Measurements from ENCODE around the gene SLC5A4.
A peak's percentile ranks its signal among the peaks of the same experiment; 100 is the strongest.

Gene SLC5A4

DNA sequence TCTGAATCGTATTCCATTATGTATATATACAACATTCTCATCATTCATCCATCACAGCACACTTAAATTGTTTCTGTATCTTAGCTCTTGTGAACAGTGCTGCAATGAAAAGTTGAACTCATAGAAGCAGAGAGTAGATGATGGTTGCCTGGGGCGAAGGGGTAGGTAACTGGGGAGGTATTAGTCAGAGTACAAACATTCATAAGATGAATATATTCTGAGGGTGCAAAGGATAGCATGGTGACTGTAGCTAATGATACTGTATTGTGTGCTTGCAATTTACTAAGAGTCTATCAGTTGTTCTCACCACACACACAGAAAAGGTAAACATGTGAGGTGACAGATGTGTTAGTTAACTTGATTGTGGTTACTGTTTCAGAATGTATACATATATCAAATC is 37.7 kb downstream of the SLC5A4 start:
- Mint-ChIP-seq H3K27ac (no peak overlapping the region), H3K4me1 (ENCODE audit: low read depth) (peaks cover 27% of the 10 kb centered on the region), H3K9me3 (peaks cover 12% of the 10 kb centered on the region), H3K4me3 (no peak overlapping the region), H3K27me3 (no peaks in the 10 kb centered on the region), H3K36me3 (ENCODE audit: low read depth) (no peaks in the 10 kb centered on the region)
- intact Hi-C loops (cut with micrococcal nuclease) = loop anchor here (10.0 kb wide), 1 partner anchor 73 kb away; no protein-coding TSS in a partner anchor

DNA sequence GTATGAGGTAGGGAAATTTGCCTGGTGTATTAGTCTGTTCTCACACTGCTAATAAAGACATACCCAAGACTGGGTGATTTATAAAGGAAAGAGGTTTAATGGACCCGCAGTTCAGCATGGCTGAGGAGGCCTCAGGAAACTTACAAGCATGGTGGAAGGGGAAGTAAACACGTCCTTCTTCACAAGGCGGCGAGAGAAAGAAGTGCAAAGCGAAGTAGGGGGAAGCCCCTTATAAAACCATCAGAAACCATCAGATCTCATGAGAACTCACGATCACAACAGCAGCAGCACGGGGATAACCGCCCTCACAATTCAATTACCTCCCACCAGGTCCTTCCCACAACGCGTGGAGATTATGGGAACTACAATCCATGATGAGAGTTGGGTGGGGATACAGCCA is 38.2 kb downstream of the SLC5A4 start:
- peaks cover 12% of the 10 kb centered on the region for H3K9me3 Mint-ChIP-seq
- intact Hi-C loops (cut with micrococcal nuclease) = loop anchor here (10.0 kb wide), 1 partner anchor 72 kb away; no protein-coding TSS in a partner anchor
- H3K27me3 Mint-ChIP-seq = no peaks in the 10 kb centered on the region
- H3K36me3 Mint-ChIP-seq (ENCODE audit: low read depth) = no peaks in the 10 kb centered on the region
- H3K27ac Mint-ChIP-seq = peak overlapping the region; percentile 63
- H3K4me3 Mint-ChIP-seq = no peak overlapping the region
- H3K4me1 Mint-ChIP-seq (ENCODE audit: low read depth) = peaks cover 28% of the 10 kb centered on the region

DNA sequence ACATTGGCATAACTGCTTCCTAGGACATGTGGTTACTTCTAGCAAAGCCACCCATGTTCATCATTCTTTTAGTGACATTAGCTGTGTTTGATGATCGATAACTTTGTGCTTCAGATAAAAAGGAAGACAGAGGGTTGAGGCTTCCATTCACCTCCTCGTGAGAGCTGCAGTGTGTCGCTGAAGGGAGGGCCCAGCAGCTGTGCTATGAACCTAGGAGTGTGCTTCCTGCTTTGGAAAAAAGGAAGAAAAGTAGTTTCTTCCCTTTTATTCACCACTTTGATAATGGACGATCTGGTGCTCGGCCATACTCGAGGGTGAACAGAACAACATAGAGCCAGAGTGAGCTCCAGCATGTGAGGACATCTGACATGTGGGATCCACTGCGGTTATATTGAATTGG is 44.1 kb downstream of the SLC5A4 start:
- Mint-ChIP-seq H3K4me3 (no peak overlapping the region), H3K4me1 (ENCODE audit: low read depth) (peaks cover 46% of the 10 kb centered on the region), H3K36me3 (ENCODE audit: low read depth) (no peaks in the 10 kb centered on the region), H3K9me3 (no peaks in the 10 kb centered on the region), H3K27me3 (peaks cover 3% of the 10 kb centered on the region), H3K27ac (peak overlapping the region; percentile 53)
- intact Hi-C loops (cut with micrococcal nuclease) = loop anchor here (10.0 kb wide), 1 partner anchor 66 kb away; no protein-coding TSS in a partner anchor

DNA sequence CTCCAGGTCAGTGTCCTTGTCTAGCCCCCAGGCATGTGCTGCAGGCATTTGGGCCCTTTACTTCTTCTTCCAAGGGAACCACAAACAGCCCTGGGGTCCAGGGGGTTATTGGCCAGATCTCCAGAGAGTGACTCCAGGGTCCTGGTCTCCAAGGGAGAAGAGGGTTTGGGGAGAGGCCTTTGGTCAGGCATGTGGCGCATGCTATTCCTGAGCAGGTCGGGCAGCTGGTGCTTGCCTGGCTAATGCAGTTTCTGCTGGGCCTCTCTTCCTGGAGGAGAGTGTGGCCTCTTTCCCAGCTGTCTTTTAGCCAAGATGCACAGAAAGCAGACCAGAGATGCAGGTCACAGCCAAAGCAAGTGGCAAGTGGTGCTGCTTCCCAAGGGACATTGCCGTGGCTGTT is 46.5 kb downstream of the SLC5A4 start:
- no peak overlapping the region for H3K27ac Mint-ChIP-seq
- H3K4me3 Mint-ChIP-seq = no peak overlapping the region
- intact Hi-C loops (cut with micrococcal nuclease) = no loop called here
- H3K36me3 Mint-ChIP-seq (ENCODE audit: low read depth) = no peaks in the 10 kb centered on the region
- H3K4me1 Mint-ChIP-seq (ENCODE audit: low read depth) = peaks cover 58% of the 10 kb centered on the region
- peaks cover 24% of the 10 kb centered on the region for H3K27me3 Mint-ChIP-seq
- no peaks in the 10 kb centered on the region for H3K9me3 Mint-ChIP-seq

DNA sequence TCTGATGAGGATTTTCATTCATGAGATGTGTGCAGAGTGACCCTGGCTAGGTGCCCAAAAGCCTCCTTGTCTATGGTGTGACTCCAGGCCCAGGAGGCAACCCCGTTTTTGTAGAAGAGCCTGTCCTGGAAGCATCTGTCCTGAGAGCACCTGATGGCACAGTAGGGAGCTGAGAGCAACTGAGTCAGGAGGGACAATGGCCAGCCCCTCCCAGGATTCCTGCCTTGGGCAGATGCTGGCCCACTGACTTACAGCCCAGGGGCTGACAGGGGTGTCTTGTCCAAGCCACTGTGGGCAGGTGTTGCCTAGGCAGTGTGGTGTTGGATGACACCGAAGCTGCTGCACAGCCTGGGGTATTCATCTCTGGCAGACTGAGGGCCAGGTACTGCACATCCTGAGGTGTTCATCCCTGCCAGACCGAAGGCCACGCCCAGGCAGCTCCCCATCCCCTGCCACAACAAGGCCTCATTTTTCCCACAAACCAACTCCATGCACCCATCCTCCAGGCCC is 47.1 kb downstream of the SLC5A4 start:
- intact Hi-C loops (cut with micrococcal nuclease) = no loop called here
- H3K36me3 Mint-ChIP-seq (ENCODE audit: low read depth) = no peaks in the 10 kb centered on the region
- no peaks in the 10 kb centered on the region for H3K9me3 Mint-ChIP-seq
- H3K4me1 Mint-ChIP-seq (ENCODE audit: low read depth) = peaks cover 65% of the 10 kb centered on the region
- peaks cover 30% of the 10 kb centered on the region for H3K27me3 Mint-ChIP-seq
- no peak overlapping the region for H3K4me3 Mint-ChIP-seq
- H3K27ac Mint-ChIP-seq = no peak overlapping the region

DNA sequence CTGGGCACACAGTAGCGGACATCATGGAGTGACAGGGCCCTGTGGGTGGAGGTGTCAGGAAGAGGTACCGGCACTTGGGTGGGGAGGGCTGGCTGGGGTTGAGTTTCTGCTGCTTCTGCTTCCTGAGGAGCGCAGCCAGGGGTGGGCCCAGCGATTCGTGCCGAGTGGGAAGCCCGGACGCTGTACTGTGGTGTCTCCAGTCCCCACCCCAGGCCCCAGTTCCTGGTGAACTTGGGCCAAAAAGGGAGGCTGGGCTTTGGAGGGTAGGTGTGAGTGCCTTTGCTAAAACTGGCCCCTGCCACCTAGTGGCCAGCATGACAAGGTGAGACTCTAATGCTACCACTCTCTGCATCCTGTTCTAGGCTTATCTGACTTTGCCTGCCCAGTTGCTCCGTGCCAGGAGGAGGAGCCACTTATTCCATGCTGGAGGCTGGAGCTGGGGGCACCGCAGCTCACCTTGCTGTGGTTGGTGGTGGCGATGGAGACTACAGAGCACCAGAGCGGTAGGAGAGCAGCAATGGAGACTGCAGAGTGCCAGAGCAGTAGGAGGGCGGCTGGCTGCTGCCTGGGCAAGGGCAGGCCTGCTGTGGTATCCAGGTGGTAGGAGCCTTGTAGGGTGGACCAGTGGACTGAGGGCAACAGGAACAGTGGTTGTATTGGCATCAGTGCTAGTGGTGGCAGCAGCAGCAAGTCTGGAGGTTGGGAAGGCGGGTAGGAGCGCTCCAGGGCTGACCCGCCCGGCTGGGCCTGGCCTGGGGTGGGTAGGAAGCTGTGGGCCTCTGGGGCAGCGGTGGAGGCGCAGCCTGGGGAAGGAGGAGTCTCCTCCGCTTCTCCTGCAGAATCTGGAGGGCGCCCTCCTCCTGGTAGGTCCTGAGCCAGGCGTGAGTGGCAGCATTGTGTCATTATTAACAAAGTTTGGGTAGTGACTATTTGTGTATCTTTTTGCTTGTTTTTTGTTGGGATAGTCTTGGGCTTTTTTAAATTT is 48.1 kb downstream of the SLC5A4 start:
- Mint-ChIP-seq H3K4me1 (ENCODE audit: low read depth) (peaks cover 74% of the 10 kb centered on the region), H3K4me3 (no peak overlapping the region), H3K27me3 (peaks cover 39% of the 10 kb centered on the region), H3K27ac (peak overlapping the region; percentile 71), H3K9me3 (no peaks in the 10 kb centered on the region), H3K36me3 (ENCODE audit: low read depth) (no peaks in the 10 kb centered on the region)
- intact Hi-C loops (cut with micrococcal nuclease) = no loop called here

DNA sequence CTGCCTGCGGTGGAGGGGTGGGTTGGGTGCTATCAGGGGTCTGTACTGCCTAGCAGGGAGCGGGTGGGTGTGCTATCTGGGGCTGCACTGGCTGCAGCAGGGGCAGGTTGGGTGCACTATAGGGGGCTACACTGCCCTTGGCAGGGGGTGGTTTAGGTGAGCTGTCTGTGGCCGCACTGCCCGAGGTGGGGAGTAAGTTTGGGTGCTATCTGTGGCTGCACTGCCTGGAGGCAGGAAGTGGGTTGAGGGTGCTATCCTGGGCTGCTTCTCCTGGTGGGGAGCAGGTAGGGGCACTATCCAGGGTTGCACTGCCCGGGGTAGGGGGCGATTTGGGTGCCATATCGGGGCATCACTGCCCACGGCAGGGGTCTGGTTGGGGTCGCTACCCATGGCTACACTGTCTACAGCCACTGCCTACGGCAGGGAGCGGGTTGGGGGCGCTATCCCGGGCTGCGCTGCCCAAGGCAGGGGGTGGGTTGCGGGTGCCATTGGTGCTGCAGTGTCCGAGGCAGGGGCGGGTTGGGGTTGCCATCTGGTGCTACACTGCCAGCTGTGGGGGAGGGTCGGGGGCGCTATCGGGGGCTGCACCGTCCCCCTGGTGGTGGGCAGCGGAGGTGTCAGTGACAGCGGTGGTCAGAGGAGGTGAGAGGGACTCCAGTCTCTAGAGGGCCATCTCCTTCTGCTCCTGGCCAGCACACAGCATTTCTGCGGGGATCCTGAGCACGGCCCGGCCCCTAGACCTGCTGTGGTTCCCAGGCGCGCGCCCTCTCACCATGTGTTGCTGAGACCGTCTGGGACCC is 49.0 kb downstream of the SLC5A4 start:
- H3K4me3 Mint-ChIP-seq = no peak overlapping the region
- peaks cover 42% of the 10 kb centered on the region for H3K27me3 Mint-ChIP-seq
- H3K27ac Mint-ChIP-seq = peak overlapping the region; percentile 71
- H3K4me1 Mint-ChIP-seq (ENCODE audit: low read depth) = peaks cover 68% of the 10 kb centered on the region
- intact Hi-C loops (cut with micrococcal nuclease) = no loop called here
- no peaks in the 10 kb centered on the region for H3K36me3 Mint-ChIP-seq (ENCODE audit: low read depth)
- no peaks in the 10 kb centered on the region for H3K9me3 Mint-ChIP-seq

DNA sequence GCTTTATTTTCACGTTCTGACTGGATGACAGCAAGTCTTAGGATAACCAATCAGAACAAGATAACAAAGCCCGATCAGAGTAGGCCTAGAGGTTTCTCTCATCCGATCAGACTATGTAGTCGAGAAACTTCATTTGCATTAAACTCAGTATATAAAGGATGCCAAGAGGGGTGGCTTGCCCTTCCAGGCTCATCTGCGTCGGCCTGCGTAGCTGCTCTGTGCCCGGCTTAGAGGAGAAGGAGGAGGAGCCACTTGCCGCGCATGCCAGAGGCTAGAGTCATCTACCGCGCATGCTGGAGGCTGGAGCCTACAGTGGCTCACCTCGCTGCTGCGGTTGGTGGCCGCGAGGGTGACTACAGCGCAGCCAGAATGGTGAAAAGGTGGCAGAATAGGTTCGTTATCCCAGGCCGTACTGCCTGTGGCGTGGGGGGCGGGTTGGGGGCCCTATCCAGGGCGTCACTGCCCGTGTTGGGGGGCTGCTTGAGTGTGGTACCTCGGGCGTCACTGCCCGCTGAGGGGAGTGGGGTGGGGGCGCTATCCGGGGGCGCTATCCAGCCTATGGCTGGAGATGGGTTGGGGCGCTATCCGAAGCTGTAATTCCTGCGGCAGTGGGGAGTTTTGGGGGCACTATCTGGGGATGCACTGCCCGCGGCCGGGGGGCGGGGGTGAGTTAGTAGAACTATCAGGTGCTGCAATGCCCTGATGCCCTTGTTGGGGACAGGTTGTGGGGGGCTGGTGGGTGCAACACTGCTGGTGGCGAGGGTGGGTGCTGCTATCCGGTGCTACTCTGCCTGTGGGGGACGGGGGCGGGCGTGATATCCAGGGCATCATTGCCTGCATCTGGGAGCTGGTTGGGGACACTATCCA is 50.1 kb downstream of the SLC5A4 start, which contains the start of gene RFPL2:
Gene RFPL2 (minus strand): TSS at position 218 of the 867 bp plus-strand sequence. CDS start 2,622 bp downstream, outside the sequence.
- H3K27me3 Mint-ChIP-seq = peaks cover 48% of the 10 kb centered on the region
- peaks cover 57% of the 10 kb centered on the region for H3K4me1 Mint-ChIP-seq (ENCODE audit: low read depth)
- no peaks in the 10 kb centered on the region for H3K36me3 Mint-ChIP-seq (ENCODE audit: low read depth)
- H3K9me3 Mint-ChIP-seq = no peaks in the 10 kb centered on the region
- intact Hi-C loops (cut with micrococcal nuclease) = no loop called here
- H3K4me3 Mint-ChIP-seq = peak within 1 kb of the TSS; percentile 39
- no peak within 1 kb of the TSS for H3K27ac Mint-ChIP-seq

DNA sequence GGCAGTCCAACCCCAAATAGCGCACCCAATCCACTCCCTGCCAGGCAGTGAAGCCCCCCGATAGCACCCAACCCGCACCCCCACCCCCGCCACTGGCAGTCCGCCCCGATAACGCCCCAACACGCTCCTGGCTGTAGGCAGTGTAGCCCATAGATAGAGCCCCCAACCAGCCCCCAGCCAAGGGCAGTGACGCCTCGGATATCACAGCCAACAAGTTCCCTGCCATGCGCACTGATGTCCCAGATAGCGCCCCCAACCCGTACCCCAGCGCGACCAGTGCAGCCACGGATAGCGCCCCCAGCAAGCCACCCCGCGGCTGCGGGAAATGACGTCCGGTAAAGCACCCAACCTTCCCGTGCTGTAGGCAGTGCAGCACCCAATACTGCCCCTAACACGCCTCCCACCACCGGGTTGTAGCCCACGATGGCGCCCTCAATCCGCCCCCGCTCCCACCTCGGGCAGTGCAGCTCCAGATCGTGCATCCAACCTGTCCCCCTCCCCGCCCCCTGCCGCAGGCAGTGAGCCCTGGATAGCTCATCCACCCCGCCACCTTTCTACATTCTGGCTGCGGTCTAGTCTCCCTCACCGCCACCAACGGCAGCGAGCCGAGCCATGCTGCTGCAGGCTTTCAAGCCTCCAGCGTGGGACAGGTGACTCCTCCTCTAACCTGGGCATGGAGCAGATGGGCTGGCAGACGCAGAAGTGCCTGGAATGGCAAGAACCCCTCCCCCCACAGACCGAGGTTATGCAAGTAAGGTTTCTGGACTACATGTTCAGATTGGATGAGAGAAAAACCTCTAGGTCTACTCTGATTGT is 50.9 kb downstream of the SLC5A4 start:
- Mint-ChIP-seq H3K9me3 (no peaks in the 10 kb centered on the region), H3K4me1 (ENCODE audit: low read depth) (peaks cover 52% of the 10 kb centered on the region), H3K27ac (no peak overlapping the region), H3K4me3 (peak overlapping the region; percentile 27), H3K36me3 (ENCODE audit: low read depth) (no peaks in the 10 kb centered on the region), H3K27me3 (peaks cover 52% of the 10 kb centered on the region)
- intact Hi-C loops (cut with micrococcal nuclease) = no loop called here

DNA sequence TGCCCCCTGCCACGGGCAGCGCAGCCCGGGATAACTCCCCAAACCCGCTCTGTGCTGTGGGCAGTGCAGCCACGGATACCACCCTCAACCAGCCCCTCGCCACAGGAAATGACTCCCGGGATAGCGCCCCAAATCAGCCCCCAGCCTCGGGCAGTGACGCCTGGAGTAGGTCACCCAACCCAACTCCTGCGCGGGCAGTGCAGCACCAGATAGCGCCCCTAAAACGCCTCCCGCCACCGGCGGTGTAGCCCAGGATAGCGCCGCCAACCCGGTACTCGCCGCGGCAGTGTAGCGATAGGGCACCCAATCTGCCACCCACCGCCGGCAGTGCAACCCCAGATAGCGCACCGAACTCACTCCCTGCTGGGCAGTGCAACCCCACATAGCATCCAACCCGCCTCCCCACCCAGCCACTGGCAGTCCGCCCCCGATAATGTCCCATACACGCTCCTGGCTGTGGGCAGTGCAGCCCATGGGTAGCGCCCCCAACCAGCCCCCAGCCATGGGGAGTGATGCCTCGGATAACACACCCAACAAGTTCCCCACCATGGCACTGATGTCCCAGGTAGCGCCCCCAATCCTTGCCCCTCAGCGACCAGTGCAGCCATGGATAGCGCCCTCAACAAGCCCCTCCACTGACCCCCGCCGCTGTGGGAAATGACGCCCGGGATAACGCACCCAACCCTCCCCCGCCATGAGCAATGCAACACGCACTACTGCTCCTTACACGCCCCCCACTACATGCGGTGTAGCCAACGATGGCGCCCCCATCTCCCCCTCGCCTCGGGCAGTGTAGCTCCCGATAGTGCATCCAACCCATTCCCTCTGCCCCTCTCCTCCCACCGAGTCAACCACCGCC is 51.7 kb downstream of the SLC5A4 start:
- peaks cover 56% of the 10 kb centered on the region for H3K27me3 Mint-ChIP-seq
- no peaks in the 10 kb centered on the region for H3K9me3 Mint-ChIP-seq
- H3K36me3 Mint-ChIP-seq (ENCODE audit: low read depth) = no peaks in the 10 kb centered on the region
- peaks cover 49% of the 10 kb centered on the region for H3K4me1 Mint-ChIP-seq (ENCODE audit: low read depth)
- intact Hi-C loops (cut with micrococcal nuclease) = loop anchor here (2.0 kb wide), 1 partner anchor 61 kb away; no protein-coding TSS in a partner anchor
- peak overlapping the region; percentile 46 for H3K4me3 Mint-ChIP-seq
- no peak overlapping the region for H3K27ac Mint-ChIP-seq

DNA sequence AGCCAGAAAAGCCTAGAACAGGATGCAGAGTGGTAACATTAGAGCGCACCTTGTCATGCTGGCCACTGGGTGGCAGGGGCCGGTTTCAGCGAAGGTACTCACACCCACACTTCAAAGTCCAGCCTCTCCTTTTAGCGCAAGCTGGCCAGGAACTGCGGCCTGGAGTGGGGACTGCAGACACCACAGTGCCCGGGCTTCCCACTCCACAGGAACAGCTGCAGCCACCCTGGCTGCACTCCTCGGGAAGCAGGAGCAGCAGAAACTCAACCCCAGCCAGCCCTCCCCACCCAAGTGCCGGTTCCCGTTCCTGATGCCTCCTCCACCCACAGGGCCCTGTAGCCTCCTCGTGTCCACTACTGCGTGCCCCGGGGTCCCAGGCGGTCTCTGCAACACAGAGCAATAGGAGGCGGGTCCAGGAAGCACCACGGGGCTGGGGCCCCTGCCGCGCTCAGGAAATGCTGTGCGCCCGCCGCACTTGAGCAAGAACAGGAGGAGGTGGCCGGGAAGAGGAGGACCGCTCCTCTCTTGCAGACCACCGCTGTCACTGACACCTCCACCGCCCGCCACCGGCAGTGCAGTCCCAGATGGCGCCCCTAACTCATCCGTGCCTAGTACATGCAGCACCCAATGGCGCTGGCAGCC is 52.5 kb downstream of the SLC5A4 start:
- H3K4me3 Mint-ChIP-seq = peak overlapping the region; percentile 46
- peaks cover 61% of the 10 kb centered on the region for H3K27me3 Mint-ChIP-seq
- no peak overlapping the region for H3K27ac Mint-ChIP-seq
- H3K9me3 Mint-ChIP-seq = no peaks in the 10 kb centered on the region
- no peaks in the 10 kb centered on the region for H3K36me3 Mint-ChIP-seq (ENCODE audit: low read depth)
- intact Hi-C loops (cut with micrococcal nuclease) = loop anchor here (2.0 kb wide), 1 partner anchor 62 kb away; no protein-coding TSS in a partner anchor
- H3K4me1 Mint-ChIP-seq (ENCODE audit: low read depth) = peaks cover 47% of the 10 kb centered on the region

All from dendritic cell treated with granulocyte-macrophage colony-stimulating factor and Interleukin-4, amounts not matched to agents 40 ng/mL and 50 ng/mL, for 4 days (primary cell).